K562 (cell line): ENCODE data around the gene CCAR1. TPM values are rescaled to one million over a fixed set of nuclear protein-coding genes. Genes with fewer than 3 reads are reported as not detected.

ENCODE experiments used
- BRCA1 ChIP-seq, 2 experiments: fragments of 450-650 bp in 1 of 2; sonication (generic) in 1 of 2; formaldehyde crosslinking in 1 of 2; IDR thresholded peaks; 2 replicates each; pipeline versions ENCODE4 v1.5.0 to v1.6.1; 2017 to 2020; ENCODE audit warnings: mild to moderate bottlenecking in 1 of 2, missing genetic modification reagents in 1 of 2
- BRD9 ChIP-seq: fragments of 450-650 bp; IDR thresholded peaks from 2 replicates; pipeline ENCODE4 v1.6.1; 2018; ENCODE audit warnings: low read depth; ENCODE audit not compliant: partially characterized antibody
- CHD4 ChIP-seq: fragments of 200-600 bp; sonication (generic); IDR thresholded peaks from 3 replicates; pipeline ENCODE4 v1.6.1; 2012; ENCODE audit warnings: low read depth, mild to moderate bottlenecking, mixed read lengths, low read length, inconsistent platforms; ENCODE audit not compliant: insufficient read depth, insufficient replicate concordance, poor library complexity, severe bottlenecking
- ESRRB ChIP-seq: fragments of 250-450 bp; sonication (Bioruptor Pico); IDR thresholded peaks from 2 replicates; pipeline ENCODE4 v1.5.0; 2020; ENCODE audit warnings: mild to moderate bottlenecking, moderate library complexity, borderline replicate concordance
- ETV1 ChIP-seq: fragments of 450-650 bp; conservative IDR thresholded peaks from 2 replicates; pipeline ENCODE4 v1.6.1; 2016; ENCODE audit warnings: missing genetic modification characterization, control low read depth, low read depth, missing compliant biosample characterization
- KLF10 ChIP-seq: fragments of 250-450 bp; sonication (Bioruptor Pico); IDR thresholded peaks from 2 replicates; pipeline ENCODE4 v1.6.1; 2021; ENCODE audit warnings: matching md5 sums
- MYBL2 ChIP-seq, 2 experiments: fragments of 450-650 bp in 1 of 2; sonication (generic) in 1 of 2; formaldehyde crosslinking in 1 of 2; IDR thresholded peaks; 2 replicates each; pipeline versions ENCODE4 v1.6.1 to v1.8.1; 2017 to 2022; ENCODE audit warnings: borderline replicate concordance in 1 of 2, inconsistent platforms in 1 of 2, low read depth in 1 of 2, mild to moderate bottlenecking in 1 of 2, missing genetic modification reagents in 1 of 2, moderate library complexity in 1 of 2
- NCOA6 ChIP-seq: fragments of 450-650 bp; IDR thresholded peaks from 2 replicates; pipeline ENCODE4 v1.6.1; 2017; ENCODE audit warnings: mild to moderate bottlenecking
- NR2C2 ChIP-seq, 2 experiments: fragments of 200-800 bp in 1 of 2; sonication (Bioruptor generic) in 1 of 2; sonication (generic) in 1 of 2; formaldehyde crosslinking in 1 of 2; IDR thresholded peaks; 2 replicates each; pipeline versions ENCODE4 v1.6.1 to v1.8.0; 2016 to 2022; ENCODE audit warnings: mild to moderate bottlenecking in 1 of 2, missing compliant biosample characterization in 1 of 2, missing genetic modification characterization in 1 of 2, missing genetic modification reagents in 1 of 2
- PHF21A ChIP-seq: fragments of 450-650 bp; IDR thresholded peaks from 2 replicates; pipeline ENCODE4 v1.6.1; 2017; ENCODE audit warnings: low read depth, borderline replicate concordance
- PHF8 ChIP-seq: fragments of 200-600 bp; sonication (generic); IDR thresholded peaks from 2 replicates; pipeline ENCODE4 v1.6.1; 2012; ENCODE audit warnings: mixed run types, mild to moderate bottlenecking, inconsistent platforms, low read length, moderate library complexity, borderline replicate concordance
- RCOR1 ChIP-seq, 2 experiments: IDR thresholded peaks; 2 replicates each; pipeline ENCODE4 v1.6.1; 2012; ENCODE audit warnings: low read depth in 2 of 2, low read length in 2 of 2, borderline replicate concordance in 1 of 2, improper control_type of control experiment in 1 of 2
- RERE ChIP-seq: sonication (generic); formaldehyde crosslinking; IDR thresholded peaks from 2 replicates; pipeline ENCODE4 v1.8.0; 2023; ENCODE audit warnings: missing genetic modification reagents, mild to moderate bottlenecking, borderline replicate concordance
- SMARCA4 ChIP-seq: fragments of 450-650 bp; IDR thresholded peaks from 2 replicates; pipeline ENCODE4 v1.6.1; 2016
- ZBED1 ChIP-seq: IDR thresholded peaks from 2 replicates; pipeline ENCODE4 v1.6.1; 2014
- ZNF121 ChIP-seq: sonication (generic); formaldehyde crosslinking; conservative IDR thresholded peaks from 2 replicates; pipeline ENCODE4 v1.8.0; 2022; ENCODE audit warnings: missing genetic modification reagents
- ZNF232 ChIP-seq: sonication (generic); formaldehyde crosslinking; IDR thresholded peaks from 2 replicates; pipeline ENCODE4 v1.8.0; 2022; ENCODE audit warnings: mild to moderate bottlenecking, missing genetic modification reagents
- ZNF239 ChIP-seq: fragments of 250-450 bp; sonication (Bioruptor Pico); IDR thresholded peaks from 2 replicates; pipeline ENCODE4 v1.4.0; 2020; ENCODE audit warnings: mild to moderate bottlenecking
- ZNF282 ChIP-seq: sonication (generic); formaldehyde crosslinking; IDR thresholded peaks from 2 replicates; pipeline ENCODE4 v1.8.1; 2023; ENCODE audit warnings: missing genetic modification reagents
- ZNF41 ChIP-seq: fragments of 250-450 bp; sonication (Bioruptor Pico); conservative IDR thresholded peaks from 2 replicates; pipeline ENCODE4 v1.4.0; 2020; ENCODE audit warnings: mild to moderate bottlenecking
- polyA plus RNA-seq, 8 experiments: library from polyadenylated mRNA; depleted of rRNA in 4 of 8; stranded (reverse) in 5 of 8; unstranded in 3 of 8; fragments of >200 nt; fragmentation: Nextera tagmentation in 2 of 8; fragmentation: Illumina TruSeq in 1 of 8; extraction: Ambion mirVana in 2 of 8; extraction: Trizol in 1 of 8; gene quantifications; 2 replicates each; pipeline versions ENCODE4 v1.2.1 to v1.2.3, GENCODE V29; 2011 to 2014; ENCODE audit warnings: inconsistent platforms in 1 of 8, missing spikeins in 1 of 8
- total RNA-seq, 7 experiments: library from RNA; depleted of rRNA in 6 of 7; stranded (reverse); fragments of >200 nt in 6 of 7; fragmentation: Illumina TruSeq in 2 of 7; extraction: Trizol in 2 of 7; gene quantifications; 2 replicates each; pipeline versions ENCODE4 v1.2.1 to v1.2.3, GENCODE V29; 2011 to 2021; ENCODE audit warnings: low replicate concordance in 1 of 7
- TF ChIP-seq, protein P1 (sequence below), 2 experiments: fragments of 450-650 bp; IDR thresholded peaks; 2 replicates each; pipeline ENCODE4 v1.6.1; 2016

The CCAR1 gene
- total and polyA plus RNA-seq, 9 of the 15 experiments (the other 6 are each of a cell fraction or from before 2014, with no cell fraction given), result 44.8 to 173 (median 111) TPM

DNA sequence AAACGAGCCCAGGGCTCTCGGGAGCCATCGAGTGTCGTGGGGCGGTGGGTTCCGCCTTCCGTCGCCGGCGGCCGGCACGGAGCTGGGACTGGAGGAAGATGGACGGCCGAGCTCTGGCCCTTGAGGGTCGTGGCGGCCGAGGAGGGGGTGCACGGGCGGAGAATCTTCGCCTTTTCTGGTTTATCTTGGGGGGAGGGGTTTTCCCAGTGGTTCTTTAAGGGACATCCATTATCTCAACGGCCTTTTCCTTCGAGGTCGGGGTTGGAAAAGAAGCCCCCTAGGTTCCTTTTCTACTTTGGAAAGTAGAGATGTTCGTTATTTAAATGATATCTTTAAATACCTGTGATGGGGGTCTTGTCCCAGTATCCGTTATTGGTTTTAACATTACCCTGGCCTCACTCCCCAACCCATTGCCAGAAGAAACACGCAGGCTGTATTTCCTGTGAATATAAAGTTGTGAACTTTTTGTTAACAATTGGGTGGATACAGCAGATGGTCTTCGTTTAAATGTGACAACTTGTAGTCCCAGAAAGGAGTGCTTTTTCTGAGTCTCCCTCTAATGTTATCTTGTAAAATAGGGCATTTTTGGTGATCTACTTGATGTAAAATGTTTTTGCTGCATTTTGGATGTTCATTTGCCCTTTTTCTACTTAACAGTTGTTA, 765 bp downstream of the CCAR1 start (continued):
- no peak for TF ChIP-seq BRCA1 (IDR thresholded peaks at IDR 0.05)
- 0 out of 2 replicates have a peak, but pooled peaks have one; percentile 4 for TF ChIP-seq BRCA1 (CRISPR knock-in tag; IDR thresholded peaks at IDR 0.05)
- no peak for TF ChIP-seq ZNF232 (CRISPR knock-in tag)
- no peak for TF ChIP-seq ZNF239 (CRISPR knock-in tag)
- TF ChIP-seq ESRRB (CRISPR knock-in tag), result 0 out of 2 replicates have a peak, but pooled peaks have one; percentile 34
- TF ChIP-seq PHF21A, result no peak
- no peak for TF ChIP-seq NCOA6
- TF ChIP-seq ZNF41 (CRISPR knock-in tag), result no peak
- no peak for TF ChIP-seq MYBL2 (IDR thresholded peaks at IDR 0.05; ENCODE audit: low read depth)
- no peak for TF ChIP-seq MYBL2 (CRISPR knock-in tag; IDR thresholded peaks at IDR 0.05; ENCODE audit: borderline replicate concordance)
- TF ChIP-seq BRD9, result peak; percentile 34
- no peak for TF ChIP-seq RERE (CRISPR knock-in tag)
- no peak for TF ChIP-seq KLF10 (CRISPR knock-in tag)
- TF ChIP-seq ZNF121 (CRISPR knock-in tag), result 0 out of 2 replicates have a peak, but pooled peaks have one; percentile 2
- no peak for TF ChIP-seq ZBED1
- 0 out of 2 replicates have a peak, but pooled peaks have one; percentile 57 for TF ChIP-seq NR2C2 (CRISPR knock-in tag; IDR thresholded peaks at IDR 0.05)
- no peak for TF ChIP-seq NR2C2 (tag; IDR thresholded peaks at IDR 0.05)
- no peak for TF ChIP-seq ETV1 (tag)
- no peak for TF ChIP-seq PHF8
- no peak for TF ChIP-seq CHD4
- no peak for TF ChIP-seq RCOR1 (IDR thresholded peaks at IDR 0.05; ENCODE audit: borderline replicate concordance in 1 of 2, low read depth in 2 of 2, low read length in 2 of 2)
- TF ChIP-seq SMARCA4, result no peak
- TF ChIP-seq, protein P1, sequence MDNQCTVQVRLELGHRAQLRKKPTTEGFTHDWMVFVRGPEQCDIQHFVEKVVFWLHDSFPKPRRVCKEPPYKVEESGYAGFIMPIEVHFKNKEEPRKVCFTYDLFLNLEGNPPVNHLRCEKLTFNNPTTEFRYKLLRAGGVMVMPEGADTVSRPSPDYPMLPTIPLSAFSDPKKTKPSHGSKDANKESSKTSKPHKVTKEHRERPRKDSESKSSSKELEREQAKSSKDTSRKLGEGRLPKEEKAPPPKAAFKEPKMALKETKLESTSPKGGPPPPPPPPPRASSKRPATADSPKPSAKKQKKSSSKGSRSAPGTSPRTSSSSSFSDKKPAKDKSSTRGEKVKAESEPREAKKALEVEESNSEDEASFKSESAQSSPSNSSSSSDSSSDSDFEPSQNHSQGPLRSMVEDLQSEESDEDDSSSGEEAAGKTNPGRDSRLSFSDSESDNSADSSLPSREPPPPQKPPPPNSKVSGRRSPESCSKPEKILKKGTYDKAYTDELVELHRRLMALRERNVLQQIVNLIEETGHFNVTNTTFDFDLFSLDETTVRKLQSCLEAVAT (IDR thresholded peaks at IDR 0.05), result no peak; a peak in 2 of 4 replicates
- no peak for TF ChIP-seq ZNF282 (CRISPR knock-in tag)
